ENCODE data around the gene PLAGL2. TPM values are rescaled to one million over a fixed set of nuclear protein-coding genes. Genes with fewer than 3 reads are reported as not detected.

PLAGL2 gene
- polyA plus RNA-seq, 1 experiment = 3.1 TPM

DNA sequence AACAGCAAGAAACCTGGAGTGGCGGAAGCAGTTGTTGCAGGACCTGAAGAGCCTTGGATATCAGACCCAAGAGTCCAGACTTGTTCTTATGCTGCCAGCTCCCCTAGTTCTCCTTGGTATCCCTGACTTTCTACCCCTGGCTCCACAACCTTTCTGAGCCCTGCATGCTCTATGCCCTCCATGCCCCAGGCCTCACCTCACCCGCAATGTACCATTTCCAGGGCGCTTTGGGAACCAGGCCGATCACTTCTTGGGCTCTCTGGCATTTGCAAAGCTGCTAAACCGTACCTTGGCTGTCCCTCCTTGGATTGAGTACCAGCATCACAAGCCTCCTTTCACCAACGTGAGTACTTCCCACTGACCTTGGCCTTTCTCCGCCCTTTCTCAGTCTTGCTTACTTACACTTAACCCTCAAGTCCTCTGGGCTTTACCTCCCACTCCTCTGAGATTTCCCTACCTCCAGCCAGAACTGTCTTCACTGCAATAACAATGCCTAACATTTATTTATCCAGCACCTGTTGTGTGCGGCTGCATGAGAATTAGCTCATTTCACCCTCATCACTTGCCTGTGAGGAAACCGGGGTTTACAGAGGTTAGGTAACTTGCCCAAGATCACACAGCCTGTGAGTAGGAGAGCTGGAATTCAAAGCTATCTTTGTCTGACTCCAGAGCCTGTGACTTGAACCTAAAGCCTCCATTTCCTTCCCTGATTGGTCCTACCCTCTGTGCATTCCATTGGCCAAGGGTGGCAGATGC lies 2.5 kb upstream of the PLAGL2 start:
- CTCF ChIA-PET = interaction anchor here (0.9 kb wide), 1 partner anchor 246 kb away, joined by 3 read pairs; no protein-coding TSS in a partner anchor
- no peak for DNase-seq (ENCODE audit: low read depth)
- no peak overlapping the region for H3K4me3 ChIP-seq (ENCODE audit: low read depth, low read length)
- peaks cover 5% of the 10 kb centered on the region for H3K36me3 ChIP-seq (ENCODE audit: control insufficient read depth, insufficient read depth, low read length)
- H3K27me3 ChIP-seq (ENCODE audit: control insufficient read depth, insufficient read depth, low read length) = no peaks in the 10 kb centered on the region
- TF ChIP-seq, protein P1, sequence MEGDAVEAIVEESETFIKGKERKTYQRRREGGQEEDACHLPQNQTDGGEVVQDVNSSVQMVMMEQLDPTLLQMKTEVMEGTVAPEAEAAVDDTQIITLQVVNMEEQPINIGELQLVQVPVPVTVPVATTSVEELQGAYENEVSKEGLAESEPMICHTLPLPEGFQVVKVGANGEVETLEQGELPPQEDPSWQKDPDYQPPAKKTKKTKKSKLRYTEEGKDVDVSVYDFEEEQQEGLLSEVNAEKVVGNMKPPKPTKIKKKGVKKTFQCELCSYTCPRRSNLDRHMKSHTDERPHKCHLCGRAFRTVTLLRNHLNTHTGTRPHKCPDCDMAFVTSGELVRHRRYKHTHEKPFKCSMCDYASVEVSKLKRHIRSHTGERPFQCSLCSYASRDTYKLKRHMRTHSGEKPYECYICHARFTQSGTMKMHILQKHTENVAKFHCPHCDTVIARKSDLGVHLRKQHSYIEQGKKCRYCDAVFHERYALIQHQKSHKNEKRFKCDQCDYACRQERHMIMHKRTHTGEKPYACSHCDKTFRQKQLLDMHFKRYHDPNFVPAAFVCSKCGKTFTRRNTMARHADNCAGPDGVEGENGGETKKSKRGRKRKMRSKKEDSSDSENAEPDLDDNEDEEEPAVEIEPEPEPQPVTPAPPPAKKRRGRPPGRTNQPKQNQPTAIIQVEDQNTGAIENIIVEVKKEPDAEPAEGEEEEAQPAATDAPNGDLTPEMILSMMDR (IDR thresholded peaks at IDR 0.05; ENCODE audit: insufficient read depth, low read depth, low read length) = no peak
- POLR2A ChIA-PET = no interaction called here

DNA sequence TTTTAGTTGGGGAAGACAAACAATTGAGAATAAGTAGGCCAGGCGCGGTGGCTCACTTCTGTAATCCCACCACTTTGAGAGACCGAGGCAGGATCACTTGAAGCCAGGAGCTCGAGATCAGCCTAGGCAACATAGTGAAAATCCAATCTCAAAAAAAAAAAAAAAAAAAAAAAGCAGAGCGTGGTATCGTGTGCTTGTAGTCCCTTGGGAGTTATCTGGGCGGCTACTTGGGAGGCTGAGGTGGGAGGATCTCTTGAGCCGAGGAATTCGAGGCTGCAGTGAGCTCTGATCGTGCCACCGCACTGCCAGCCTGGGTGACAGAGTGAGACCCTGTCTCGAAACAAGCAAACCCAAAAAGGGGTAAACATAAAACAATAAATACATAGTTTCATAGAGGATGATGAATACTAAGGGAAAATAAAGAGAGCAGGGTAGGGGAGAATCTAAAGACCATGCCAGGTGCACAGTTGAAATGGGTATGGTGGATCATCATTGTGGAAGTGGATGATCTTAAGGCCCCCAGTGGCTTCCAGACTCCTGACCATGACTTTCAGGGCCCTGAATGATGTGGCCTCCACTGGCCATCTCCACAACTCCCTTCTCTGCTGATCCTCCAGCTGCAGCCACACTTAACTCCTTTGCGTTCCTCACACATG lies 1.1 kb upstream of the PLAGL2 start:
- Histone ChIP-seq H3K4me3 (ENCODE audit: low read depth, low read length) (peak overlapping the region; percentile 86), H3K27me3 (ENCODE audit: control insufficient read depth, insufficient read depth, low read length) (no peaks in the 10 kb centered on the region), H3K36me3 (ENCODE audit: control insufficient read depth, insufficient read depth, low read length) (peaks cover 5% of the 10 kb centered on the region)
- CTCF ChIA-PET = no interaction called here
- POLR2A ChIA-PET = no interaction called here
- TF ChIP-seq, protein P1 (IDR thresholded peaks at IDR 0.05; ENCODE audit: insufficient read depth, low read depth, low read length) = no peak
- DNase-seq (ENCODE audit: low read depth) = no peak

DNA sequence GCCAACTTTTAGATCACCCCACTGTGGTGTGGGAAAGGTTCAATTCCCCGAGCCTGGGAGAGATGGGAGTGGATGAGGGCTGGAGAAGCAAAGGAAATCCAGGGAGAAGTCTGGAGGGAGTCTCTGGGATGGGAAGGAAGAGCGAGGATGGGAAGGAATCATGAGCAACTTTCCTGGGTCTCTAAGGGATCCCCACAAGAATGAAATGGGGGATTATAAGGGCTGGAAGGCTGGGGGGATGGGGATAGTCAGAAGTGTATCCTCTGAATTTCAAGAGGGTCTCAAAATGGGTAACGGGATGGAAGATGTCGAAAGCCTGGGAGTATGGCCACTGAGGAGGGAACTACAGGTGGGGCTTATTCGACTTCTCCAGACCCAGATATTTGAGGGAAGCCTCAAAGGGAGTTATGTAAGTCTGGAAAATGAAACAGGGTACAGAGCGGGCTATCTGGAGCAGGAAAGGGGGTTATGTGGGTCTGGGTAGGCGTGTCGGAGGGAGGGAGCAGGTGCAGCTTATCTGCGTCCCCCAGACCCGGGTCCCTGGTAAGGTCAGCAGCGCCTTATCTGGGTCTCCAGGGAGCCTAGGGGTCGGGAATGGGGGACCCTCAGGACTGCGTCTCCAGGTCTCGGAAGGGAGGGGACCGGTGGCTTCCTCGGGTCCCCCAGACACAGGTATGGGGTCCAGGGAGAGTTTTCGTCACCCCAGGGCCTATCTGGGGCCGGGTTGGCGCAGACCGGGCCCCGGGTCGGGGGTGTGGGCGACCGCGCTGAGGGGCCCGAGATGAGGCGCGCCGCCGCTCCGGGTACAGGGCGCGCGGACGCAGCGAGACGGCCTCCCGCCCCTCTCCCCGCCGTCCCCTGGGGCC lies 550 bp downstream of the PLAGL2 start:
- ChIA-PET POLR2A (no interaction called here), CTCF (no interaction called here)
- Histone ChIP-seq H3K36me3 (ENCODE audit: control insufficient read depth, insufficient read depth, low read length) (0 out of 2 replicates have a peak, but pooled peaks cover 3% of the 10 kb centered on the region), H3K27me3 (ENCODE audit: control insufficient read depth, insufficient read depth, low read length) (no peaks in the 10 kb centered on the region), H3K4me3 (ENCODE audit: low read depth, low read length) (peak overlapping the region; percentile 95)
- no peak for DNase-seq (ENCODE audit: low read depth)
- TF ChIP-seq, protein P1 (IDR thresholded peaks at IDR 0.05; ENCODE audit: insufficient read depth, low read depth, low read length) = no peak

DNA sequence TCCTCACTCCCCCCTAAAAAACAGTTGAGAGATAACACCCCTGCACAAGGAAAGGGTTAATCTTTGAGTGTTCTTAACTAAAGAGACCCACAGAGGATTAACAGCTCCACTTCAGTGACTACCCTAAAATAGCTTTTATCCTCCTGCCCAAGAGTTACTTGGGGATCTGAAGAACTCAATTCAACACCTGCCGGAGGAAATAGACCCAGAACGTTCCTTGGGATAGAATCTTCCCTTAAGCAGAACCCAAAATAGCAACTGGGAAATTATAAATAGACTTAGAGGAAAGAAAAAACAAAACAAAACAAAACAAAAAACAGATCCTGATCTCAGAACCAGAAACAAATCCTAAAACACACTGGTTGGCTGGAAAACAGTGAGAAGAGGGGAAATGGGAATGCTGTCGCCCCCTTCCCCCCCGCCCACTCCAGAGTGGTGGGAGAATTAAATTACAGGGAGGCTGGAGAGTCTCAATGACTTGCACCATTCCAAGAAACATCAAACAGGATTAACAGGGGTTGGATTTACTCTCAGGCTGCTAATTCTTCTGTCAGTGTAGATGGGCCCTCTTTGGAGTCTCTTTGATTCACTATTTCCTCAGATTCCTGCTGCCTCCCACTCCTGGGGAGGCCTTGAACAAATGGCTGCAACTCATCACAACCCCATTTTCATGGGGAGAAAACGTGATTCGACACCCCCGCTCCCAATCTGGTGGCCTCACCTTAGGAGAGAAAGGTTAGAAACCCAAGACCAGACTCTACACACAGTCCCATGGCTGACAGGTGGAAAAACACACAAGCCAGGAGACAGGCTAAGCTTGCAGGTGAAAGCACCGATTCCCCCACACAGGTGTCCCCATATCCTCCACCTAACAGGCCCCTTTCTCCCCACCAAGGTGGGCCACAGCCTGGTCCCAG lies 1.4 kb downstream of the PLAGL2 start:
- H3K27me3 ChIP-seq (ENCODE audit: control insufficient read depth, insufficient read depth, low read length) = no peaks in the 10 kb centered on the region
- H3K4me3 ChIP-seq (ENCODE audit: low read depth, low read length) = peak overlapping the region; percentile 95
- peaks cover 2% of the 10 kb centered on the region for H3K36me3 ChIP-seq (ENCODE audit: control insufficient read depth, insufficient read depth, low read length)
- ChIA-PET POLR2A (no interaction called here), CTCF (interaction anchor here (0.6 kb wide), 1 partner anchor 14 kb away, joined by 3 read pairs; no protein-coding TSS in a partner anchor)
- TF ChIP-seq, protein P1 (IDR thresholded peaks at IDR 0.05; ENCODE audit: insufficient read depth, low read depth, low read length) = no peak
- DNase-seq (ENCODE audit: low read depth) = no peak

Measured in BJ (cell line).